Measurements from ENCODE around the gene FUT9.

The FUT9 gene

GRCh38 chr6:96156425-96156824 lies 140.7 kb downstream of the FUT9 start:
- H3K4me3 ChIP-seq (ENCODE audit: low read depth, low read length), result no peak overlapping the region
- no peak for TF ChIP-seq CTCF (conservative IDR thresholded peaks at IDR 0.05; ENCODE audit: low read depth, low read length)
- no peak for DNase-seq (ENCODE audit: low read depth)

GRCh38 chr6:96157018-96157565 lies 141.3 kb downstream of the FUT9 start:
- no peak for DNase-seq (ENCODE audit: low read depth)
- TF ChIP-seq CTCF (conservative IDR thresholded peaks at IDR 0.05; ENCODE audit: low read depth, low read length), result no peak

GRCh38 chr6:96162711-96163120 lies 146.9 kb downstream of the FUT9 start:
- DNase-seq (ENCODE audit: low read depth), result no peak
- TF ChIP-seq CTCF (conservative IDR thresholded peaks at IDR 0.05; ENCODE audit: low read depth, low read length), result no peak
- no peak overlapping the region for H3K4me3 ChIP-seq (ENCODE audit: low read depth, low read length)

More at GRCh38 chr6:96157018-96157565, 141.3 kb downstream of the FUT9 start:
- no peak overlapping the region for H3K4me3 ChIP-seq (ENCODE audit: low read depth, low read length)

- no peak for TF ChIP-seq CTCF (conservative IDR thresholded peaks at IDR 0.05; ENCODE audit: low read depth, low read length)
Measured at GRCh38 chr6:96164802-96165201, 149.0 kb downstream of the FUT9 start.

GRCh38 chr6:96171112-96171511 lies 155.3 kb downstream of the FUT9 start:
- H3K4me3 ChIP-seq (ENCODE audit: low read depth, low read length), result no peak overlapping the region
- no peak for DNase-seq (ENCODE audit: low read depth)
- no peak for TF ChIP-seq CTCF (conservative IDR thresholded peaks at IDR 0.05; ENCODE audit: low read depth, low read length)

More at GRCh38 chr6:96164802-96165201, 149.0 kb downstream of the FUT9 start:
- H3K4me3 ChIP-seq (ENCODE audit: low read depth, low read length), result no peak overlapping the region
- no peak for DNase-seq (ENCODE audit: low read depth)

- no peak for DNase-seq (ENCODE audit: low read depth)
- no peak overlapping the region for H3K4me3 ChIP-seq (ENCODE audit: low read depth, low read length)
- TF ChIP-seq CTCF (conservative IDR thresholded peaks at IDR 0.05; ENCODE audit: low read depth, low read length), result no peak
Measured at GRCh38 chr6:96184798-96185197, 169.0 kb downstream of the FUT9 start.

- no peak overlapping the region for H3K4me3 ChIP-seq (ENCODE audit: low read depth, low read length)
- TF ChIP-seq CTCF (conservative IDR thresholded peaks at IDR 0.05; ENCODE audit: low read depth, low read length), result no peak
- DNase-seq (ENCODE audit: low read depth), result no peak
Measured at GRCh38 chr6:96186094-96186493, 170.3 kb downstream of the FUT9 start.

Data from choroid plexus epithelial cell (primary cell).